ENCODE results near the gene MRPL52. TPM values are rescaled to one million over a fixed set of nuclear protein-coding genes. Genes with fewer than 3 reads are reported as not detected.

Gene MRPL52
- total and polyA plus RNA-seq, 2 of the 13 experiments (the other 11 are each of a cell fraction or from before 2014, with no cell fraction given), result 118 to 329 TPM

DNA sequence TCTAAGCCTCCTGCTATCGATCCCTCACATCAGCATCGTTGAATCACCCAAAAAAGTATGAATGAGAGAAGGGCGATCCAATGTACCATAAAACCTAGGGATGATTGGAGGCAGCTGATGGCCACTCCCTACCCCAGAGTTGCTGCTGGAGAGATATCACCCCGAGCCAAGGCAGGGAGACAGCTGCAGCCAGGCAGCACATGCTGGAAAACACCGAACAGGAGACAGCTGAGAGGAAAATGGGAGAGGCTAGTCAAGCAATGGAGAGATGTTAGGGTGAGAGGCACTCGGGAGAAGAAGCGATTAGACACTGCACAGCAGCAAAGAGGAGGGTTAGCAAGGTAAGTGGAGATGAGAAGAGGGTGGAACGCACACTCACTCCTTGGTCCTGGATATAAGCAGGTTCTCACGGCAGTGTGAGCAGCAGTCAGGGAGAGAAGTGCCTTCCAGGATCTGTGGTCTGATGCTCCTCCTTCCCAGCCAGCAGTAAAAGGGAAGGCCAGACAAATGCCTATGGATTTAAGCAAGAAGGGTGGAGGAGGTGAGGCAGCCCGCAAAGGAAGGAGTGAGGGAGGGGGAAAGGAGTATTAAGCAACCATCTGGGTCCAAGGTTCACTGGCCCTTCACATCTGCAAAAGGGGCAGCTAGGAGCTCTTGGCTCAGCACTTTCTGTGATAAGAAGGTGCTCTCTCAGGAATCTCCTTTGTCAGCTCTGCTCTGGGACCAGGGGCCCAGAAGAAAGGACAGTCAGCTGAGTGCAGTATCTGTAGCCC, 14.6 kb upstream of the MRPL52 start, which contains the start of gene SLC7A7 (continued):
- TF ChIP-seq, protein P1, sequence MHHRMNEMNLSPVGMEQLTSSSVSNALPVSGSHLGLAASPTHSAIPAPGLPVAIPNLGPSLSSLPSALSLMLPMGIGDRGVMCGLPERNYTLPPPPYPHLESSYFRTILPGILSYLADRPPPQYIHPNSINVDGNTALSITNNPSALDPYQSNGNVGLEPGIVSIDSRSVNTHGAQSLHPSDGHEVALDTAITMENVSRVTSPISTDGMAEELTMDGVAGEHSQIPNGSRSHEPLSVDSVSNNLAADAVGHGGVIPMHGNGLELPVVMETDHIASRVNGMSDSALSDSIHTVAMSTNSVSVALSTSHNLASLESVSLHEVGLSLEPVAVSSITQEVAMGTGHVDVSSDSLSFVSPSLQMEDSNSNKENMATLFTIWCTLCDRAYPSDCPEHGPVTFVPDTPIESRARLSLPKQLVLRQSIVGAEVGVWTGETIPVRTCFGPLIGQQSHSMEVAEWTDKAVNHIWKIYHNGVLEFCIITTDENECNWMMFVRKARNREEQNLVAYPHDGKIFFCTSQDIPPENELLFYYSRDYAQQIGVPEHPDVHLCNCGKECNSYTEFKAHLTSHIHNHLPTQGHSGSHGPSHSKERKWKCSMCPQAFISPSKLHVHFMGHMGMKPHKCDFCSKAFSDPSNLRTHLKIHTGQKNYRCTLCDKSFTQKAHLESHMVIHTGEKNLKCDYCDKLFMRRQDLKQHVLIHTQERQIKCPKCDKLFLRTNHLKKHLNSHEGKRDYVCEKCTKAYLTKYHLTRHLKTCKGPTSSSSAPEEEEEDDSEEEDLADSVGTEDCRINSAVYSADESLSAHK (CRISPR knock-in tag; IDR thresholded peaks at IDR 0.05; ENCODE audit: borderline replicate concordance), result no peak
- no peak for TF ChIP-seq CBX2 (IDR thresholded peaks at IDR 0.05; ENCODE audit: low read depth, low read length)
- TF ChIP-seq CBX2 (CRISPR knock-in tag; IDR thresholded peaks at IDR 0.05; ENCODE audit: low read depth), result peak; percentile 85; the same call in 1 of the 2 replicates
- no peak for TF ChIP-seq CREB1 (IDR thresholded peaks at IDR 0.05)
- no peak for TF ChIP-seq CREB1 (CRISPR knock-in tag; IDR thresholded peaks at IDR 0.05)
- no peak for TF ChIP-seq SATB2 (CRISPR knock-in tag; IDR thresholded peaks at IDR 0.05)
- TF ChIP-seq ZNF136 (CRISPR knock-in tag; IDR thresholded peaks at IDR 0.05; ENCODE audit: low read depth), result no peak
- TF ChIP-seq, protein P2, sequence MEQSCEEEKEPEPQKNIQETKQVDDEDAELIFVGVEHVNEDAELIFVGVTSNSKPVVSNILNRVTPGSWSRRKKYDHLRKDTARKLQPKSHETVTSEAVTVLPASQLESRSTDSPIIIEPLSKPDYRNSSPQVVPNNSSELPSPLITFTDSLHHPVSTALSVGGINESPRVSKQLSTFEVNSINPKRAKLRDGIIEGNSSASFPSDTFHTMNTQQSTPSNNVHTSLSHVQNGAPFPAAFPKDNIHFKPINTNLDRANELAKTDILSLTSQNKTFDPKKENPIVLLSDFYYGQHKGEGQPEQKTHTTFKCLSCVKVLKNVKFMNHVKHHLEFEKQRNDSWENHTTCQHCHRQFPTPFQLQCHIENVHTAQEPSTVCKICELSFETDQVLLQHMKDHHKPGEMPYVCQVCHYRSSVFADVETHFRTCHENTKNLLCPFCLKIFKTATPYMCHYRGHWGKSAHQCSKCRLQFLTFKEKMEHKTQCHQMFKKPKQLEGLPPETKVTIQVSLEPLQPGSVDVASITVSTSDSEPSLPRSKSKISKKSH (CRISPR knock-in tag; IDR thresholded peaks at IDR 0.05; ENCODE audit: borderline replicate concordance), result no peak
- TF ChIP-seq SMARCE1 (IDR thresholded peaks at IDR 0.05; ENCODE audit: borderline replicate concordance), result no peak
- TF ChIP-seq, protein P3, sequence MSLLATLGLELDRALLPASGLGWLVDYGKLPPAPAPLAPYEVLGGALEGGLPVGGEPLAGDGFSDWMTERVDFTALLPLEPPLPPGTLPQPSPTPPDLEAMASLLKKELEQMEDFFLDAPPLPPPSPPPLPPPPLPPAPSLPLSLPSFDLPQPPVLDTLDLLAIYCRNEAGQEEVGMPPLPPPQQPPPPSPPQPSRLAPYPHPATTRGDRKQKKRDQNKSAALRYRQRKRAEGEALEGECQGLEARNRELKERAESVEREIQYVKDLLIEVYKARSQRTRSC (CRISPR knock-in tag; IDR thresholded peaks at IDR 0.05; ENCODE audit: low read depth), result no peak
- no peak for TF ChIP-seq ZNF180 (CRISPR knock-in tag; IDR thresholded peaks at IDR 0.05; ENCODE audit: borderline replicate concordance, low read depth)
- TF ChIP-seq, protein P4, sequence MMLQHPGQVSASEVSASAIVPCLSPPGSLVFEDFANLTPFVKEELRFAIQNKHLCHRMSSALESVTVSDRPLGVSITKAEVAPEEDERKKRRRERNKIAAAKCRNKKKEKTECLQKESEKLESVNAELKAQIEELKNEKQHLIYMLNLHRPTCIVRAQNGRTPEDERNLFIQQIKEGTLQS (CRISPR knock-in tag; IDR thresholded peaks at IDR 0.05), result no peak
- no peak for TF ChIP-seq KLF12 (CRISPR knock-in tag; IDR thresholded peaks at IDR 0.05; ENCODE audit: borderline replicate concordance)
- TF ChIP-seq CC2D1A (CRISPR knock-in tag; IDR thresholded peaks at IDR 0.05), result no peak
- TF ChIP-seq, protein P5, sequence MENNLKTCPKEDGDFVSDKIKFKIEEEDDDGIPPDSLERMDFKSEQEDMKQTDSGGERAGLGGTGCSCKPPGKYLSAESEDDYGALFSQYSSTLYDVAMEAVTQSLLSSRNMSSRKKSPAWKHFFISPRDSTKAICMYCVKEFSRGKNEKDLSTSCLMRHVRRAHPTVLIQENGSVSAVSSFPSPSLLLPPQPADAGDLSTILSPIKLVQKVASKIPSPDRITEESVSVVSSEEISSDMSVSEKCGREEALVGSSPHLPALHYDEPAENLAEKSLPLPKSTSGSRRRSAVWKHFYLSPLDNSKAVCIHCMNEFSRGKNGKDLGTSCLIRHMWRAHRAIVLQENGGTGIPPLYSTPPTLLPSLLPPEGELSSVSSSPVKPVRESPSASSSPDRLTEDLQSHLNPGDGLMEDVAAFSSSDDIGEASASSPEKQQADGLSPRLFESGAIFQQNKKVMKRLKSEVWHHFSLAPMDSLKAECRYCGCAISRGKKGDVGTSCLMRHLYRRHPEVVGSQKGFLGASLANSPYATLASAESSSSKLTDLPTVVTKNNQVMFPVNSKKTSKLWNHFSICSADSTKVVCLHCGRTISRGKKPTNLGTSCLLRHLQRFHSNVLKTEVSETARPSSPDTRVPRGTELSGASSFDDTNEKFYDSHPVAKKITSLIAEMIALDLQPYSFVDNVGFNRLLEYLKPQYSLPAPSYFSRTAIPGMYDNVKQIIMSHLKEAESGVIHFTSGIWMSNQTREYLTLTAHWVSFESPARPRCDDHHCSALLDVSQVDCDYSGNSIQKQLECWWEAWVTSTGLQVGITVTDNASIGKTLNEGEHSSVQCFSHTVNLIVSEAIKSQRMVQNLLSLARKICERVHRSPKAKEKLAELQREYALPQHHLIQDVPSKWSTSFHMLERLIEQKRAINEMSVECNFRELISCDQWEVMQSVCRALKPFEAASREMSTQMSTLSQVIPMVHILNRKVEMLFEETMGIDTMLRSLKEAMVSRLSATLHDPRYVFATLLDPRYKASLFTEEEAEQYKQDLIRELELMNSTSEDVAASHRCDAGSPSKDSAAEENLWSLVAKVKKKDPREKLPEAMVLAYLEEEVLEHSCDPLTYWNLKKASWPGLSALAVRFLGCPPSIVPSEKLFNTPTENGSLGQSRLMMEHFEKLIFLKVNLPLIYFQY (CRISPR knock-in tag; IDR thresholded peaks at IDR 0.05; ENCODE audit: borderline replicate concordance), result no peak
- no peak for TF ChIP-seq SIX4 (CRISPR knock-in tag; IDR thresholded peaks at IDR 0.05)

All from HepG2 (cell line).